ENCODE measurements around the gene ATP13A1. TPM values are rescaled to one million over a fixed set of nuclear protein-coding genes. Genes with fewer than 3 reads are reported as not detected.
"Not testable (repeated sequence)": the region's sequence is repeated elsewhere in the genome, so short reads cannot be mapped to it uniquely, and the experiment has no call there.

ATP13A1 gene
- polyA plus RNA-seq, 3 donors: 55.3 to 66.9 (median 59.9) TPM

DNA sequence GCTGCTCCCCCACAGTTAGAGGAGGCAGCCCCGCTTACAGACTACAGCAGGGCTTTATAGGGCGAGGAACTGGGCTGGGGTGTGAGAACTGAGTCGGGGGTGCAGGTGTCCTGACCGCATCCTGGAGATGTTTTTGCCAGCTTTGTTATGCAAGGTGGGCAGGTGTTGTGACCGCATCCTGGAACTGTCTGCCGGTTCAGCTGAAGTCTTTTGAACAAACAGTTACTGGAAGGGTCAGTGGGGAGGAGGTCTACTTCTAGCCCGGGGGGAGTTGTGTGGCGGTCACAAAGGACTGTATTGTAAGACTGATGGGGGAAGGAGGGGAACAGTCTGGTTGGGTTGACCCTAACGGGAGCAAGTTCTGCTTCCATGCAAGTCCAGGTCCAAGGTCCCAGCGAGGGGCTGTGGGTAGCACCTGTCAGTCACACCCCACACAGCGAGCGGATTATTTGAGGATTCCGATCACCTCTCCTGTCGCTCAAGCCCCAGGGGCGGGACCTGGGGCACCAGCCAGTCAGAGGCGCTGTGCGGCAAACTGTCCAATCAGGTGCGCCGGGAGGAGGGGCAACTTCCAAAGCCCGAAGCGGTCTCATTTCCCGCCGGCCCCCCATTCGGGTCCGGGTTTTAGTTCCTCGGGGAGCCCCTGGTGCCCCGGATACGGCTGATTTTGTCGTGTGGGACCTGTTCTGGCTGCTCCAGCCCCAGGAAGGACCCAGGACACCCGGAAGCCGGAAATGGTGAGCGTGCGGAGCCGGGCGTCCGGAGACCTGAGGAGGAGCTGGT lies 4.9 kb upstream of the ATP13A1 start, which contains the start of gene ZNF101:
ZNF101 (plus strand) TSS at position 610 of the 783 bp plus-strand sequence; CDS start at position 735, 125 bp downstream.
- peak; percentile 92 for DNase-seq

GRCh38 chr19:19665420-19665948 lies 2.0 kb upstream of the ATP13A1 start:
- DNase-seq: not testable (repeated sequence)

GRCh38 chr19:19662871-19663255 lies 613 bp downstream of the ATP13A1 start:
- no peak for DNase-seq

DNA sequence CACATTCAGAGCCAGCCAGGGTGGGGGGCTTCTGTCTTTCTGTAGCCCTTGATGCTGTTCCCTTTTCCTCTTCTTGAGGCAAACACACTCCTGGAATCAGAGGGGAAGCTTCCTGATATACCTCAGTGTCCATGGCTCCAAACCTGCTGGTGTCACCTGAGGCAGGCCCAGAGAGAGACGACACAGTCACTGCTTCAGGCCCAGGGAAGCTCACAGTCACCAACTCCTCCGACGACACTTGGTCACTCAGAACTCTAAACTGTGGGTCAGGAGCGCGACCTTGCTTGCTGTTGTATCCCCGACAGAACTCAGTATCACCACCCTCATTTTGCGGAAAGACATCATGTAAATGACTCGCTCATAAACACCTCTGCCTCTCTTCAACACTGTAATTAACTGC lies 1.1 kb downstream of the ATP13A1 start:
- DNase-seq: no peak

GRCh38 chr19:19661675-19662251 lies 1.7 kb downstream of the ATP13A1 start:
- DNase-seq: no peak

GRCh38 chr19:19661141-19661674 lies 2.3 kb downstream of the ATP13A1 start:
- DNase-seq: no peak

DNA sequence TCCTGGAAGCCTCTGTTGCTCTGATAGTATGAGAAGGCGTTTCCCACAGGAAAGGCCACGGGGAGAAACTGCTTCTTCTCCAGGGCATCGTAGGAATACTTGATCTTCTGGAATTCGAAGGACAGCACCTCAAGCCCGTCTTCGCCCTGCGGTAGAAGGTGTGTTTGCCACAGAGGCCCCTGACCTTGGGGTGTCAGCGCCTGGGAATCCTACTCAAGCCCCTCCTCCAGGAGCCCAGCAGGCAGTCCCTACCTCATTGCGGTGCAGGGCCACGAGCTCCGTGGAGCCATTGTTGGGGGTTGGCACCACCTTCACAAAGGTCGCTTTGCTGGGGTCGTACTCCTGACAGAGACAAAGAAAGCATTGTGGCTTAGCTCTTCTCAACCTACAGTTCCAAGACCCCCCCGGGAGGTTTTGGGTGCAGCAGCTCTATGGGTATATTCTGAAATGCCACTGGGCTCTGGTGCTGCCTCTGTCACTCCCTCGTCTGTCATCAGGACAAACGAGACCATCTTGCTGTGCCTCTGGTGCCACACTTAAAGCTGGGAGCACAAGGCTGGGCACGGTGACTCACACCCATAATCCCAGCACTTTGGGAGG lies 3.7 kb downstream of the ATP13A1 start:
- DNase-seq: no peak

DNA sequence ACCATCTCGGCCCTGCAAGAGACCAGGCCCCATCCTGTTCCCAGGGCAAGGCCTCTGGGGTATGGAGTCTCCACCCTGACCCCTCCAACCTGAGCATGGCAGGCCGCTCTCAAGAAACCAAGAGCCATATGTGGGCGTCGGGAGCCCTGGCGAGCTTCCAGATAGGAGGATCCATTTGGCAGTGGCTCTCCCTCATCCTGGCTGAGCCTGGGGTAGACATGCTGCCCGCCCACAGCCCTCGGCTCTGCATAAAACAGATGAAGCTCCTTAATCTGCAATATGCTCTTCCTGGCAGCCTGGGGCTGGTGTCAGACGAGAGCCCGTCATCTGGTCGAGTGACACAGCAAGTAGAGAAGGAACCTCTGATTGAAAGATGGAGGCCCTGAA lies 6.1 kb downstream of the ATP13A1 start:
- DNase-seq: no peak

- DNase-seq: no peak
Measured at GRCh38 chr19:19656451-19657396, 6.8 kb downstream of the ATP13A1 start.

GRCh38 chr19:19655641-19656343 lies 7.7 kb downstream of the ATP13A1 start:
- no peak for DNase-seq

- DNase-seq: no peak
Measured at GRCh38 chr19:19655051-19655594, 8.4 kb downstream of the ATP13A1 start.

DNA sequence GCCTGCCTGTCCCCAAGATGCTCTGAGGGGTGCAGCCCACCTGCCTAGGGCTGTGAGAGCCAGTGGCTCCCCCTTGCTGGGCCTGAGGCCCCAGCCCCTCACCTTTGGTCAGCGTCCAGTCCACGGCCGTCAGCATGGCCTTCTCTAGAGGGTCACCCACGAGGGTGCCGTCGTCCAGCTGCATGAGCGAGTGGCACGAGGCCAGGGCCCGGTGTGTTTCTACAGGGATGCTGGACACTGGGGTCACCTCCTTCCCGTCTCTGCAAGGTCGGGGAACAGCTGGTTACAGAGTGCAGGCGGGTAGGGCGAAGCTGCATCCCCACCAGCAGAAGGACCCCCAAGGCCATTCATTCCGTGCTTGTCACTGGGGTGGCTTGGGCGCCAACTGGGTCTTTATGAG lies 9.0 kb downstream of the ATP13A1 start:
- no peak for DNase-seq

GRCh38 chr19:19653597-19654147 lies 9.8 kb downstream of the ATP13A1 start:
- DNase-seq: no peak

GRCh38 chr19:19652482-19653295 lies 10.8 kb downstream of the ATP13A1 start:
- DNase-seq: no peak

DNA sequence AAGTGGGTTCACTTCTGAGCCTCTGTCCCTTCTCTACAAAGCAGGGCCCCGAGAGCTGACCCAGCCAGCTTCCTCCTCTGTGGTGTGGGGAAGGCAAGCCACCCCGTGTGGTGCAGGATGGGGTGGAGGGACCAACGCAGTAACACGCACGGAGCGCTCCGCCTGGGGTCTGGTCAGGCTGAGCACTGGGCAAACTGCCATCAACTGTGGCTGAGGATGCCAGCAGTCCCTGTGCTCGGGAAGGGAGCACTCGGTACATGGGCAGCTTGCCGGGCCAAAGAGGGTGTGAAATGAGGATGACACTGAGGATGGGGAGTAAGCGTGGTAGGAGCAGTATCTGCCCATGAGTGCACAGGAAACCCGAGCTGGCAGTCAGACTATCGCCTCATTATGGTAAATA lies 12.4 kb downstream of the ATP13A1 start:
- no peak for DNase-seq

DNA sequence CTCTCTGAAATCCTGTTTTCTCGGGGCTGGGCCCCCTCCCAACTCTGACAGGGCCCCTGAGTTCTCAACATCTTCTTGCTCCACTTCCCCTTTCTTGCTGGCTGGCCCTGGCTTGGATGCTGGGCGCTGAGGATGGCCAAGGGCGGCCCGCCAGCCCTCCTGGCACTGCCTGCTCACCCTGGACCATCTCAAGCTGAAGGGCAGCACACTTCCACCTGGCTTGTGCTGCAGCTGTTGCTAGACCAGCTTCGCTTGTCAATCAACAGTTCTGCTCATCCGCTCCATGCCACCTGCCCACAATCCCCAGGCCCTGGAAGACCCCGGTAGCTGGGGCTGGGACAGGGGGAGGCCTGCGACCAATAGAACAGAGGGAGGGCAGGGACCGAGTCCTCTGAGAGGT lies 13.1 kb downstream of the ATP13A1 start:
- no peak for DNase-seq

DNA sequence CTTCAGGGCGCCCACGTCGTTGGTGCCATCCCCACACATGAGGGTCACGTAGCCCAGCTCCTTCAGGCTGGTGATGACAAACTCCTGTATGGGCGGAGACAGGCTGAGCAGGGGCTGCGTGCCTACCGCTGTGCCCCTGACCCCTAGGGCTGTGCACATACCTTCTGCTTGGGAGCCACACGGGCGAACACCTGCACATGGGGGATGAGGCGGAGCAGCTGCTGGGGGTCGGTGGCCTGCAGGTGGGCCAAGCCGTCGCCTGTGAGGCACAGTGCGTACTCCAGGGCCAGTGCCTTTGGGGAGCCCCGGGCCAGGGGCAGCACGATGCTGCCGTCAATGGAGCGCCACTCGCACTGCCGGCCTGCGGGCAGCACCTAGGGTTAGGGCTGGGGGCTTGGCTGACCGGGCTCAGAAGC lies 13.9 kb downstream of the ATP13A1 start:
- no peak for DNase-seq

GRCh38 chr19:19649155-19649554 lies 14.3 kb downstream of the ATP13A1 start:
- DNase-seq: no peak
